Hepatocyte (in vitro differentiated cells): ENCODE measurements around the gene PCAT6. TPM values are rescaled to one million over a fixed set of nuclear protein-coding genes. Genes with fewer than 3 reads are reported as not detected.

Experiments used
- DNase-seq: peaks from one replicate; pipeline ENCODE4 v3.0.0-alpha.2; 2016; ENCODE audit warnings: low spot score
- H2AFZ ChIP-seq: fragments of 200-600 bp; sonication (generic); 2 replicates; pipeline ENCODE4 v1.6.0; 2016; ENCODE audit warnings: antibody characterized with exemption, mild to moderate bottlenecking
- H3K27ac ChIP-seq: fragments of 200-600 bp; sonication (generic); 2 replicates; pipeline ENCODE4 v1.5.1; 2016; ENCODE audit warnings: mild to moderate bottlenecking
- H3K27me3 ChIP-seq: fragments of 200-600 bp; sonication (generic); 2 replicates; pipeline ENCODE4 v1.6.1; 2016
- H3K36me3 ChIP-seq: fragments of 200-600 bp; sonication (generic); replicated peaks from 2 replicates; pipeline ENCODE4 v1.5.1; 2016; ENCODE audit warnings: low read depth; ENCODE audit not compliant: insufficient read depth
- H3K4me1 ChIP-seq: fragments of 200-600 bp; sonication (generic); 2 replicates; pipeline ENCODE4 v1.5.1; 2016; ENCODE audit warnings: mild to moderate bottlenecking, moderate library complexity; ENCODE audit not compliant: insufficient read depth
- H3K4me2 ChIP-seq: fragments of 200-600 bp; sonication (generic); 2 replicates; pipeline ENCODE4 v1.6.0; 2016
- H3K4me3 ChIP-seq: fragments of 200-600 bp; sonication (generic); 2 replicates; pipeline ENCODE4 v1.5.1; 2016; ENCODE audit warnings: mild to moderate bottlenecking
- H3K79me2 ChIP-seq: fragments of 200-600 bp; sonication (generic); 2 replicates; pipeline ENCODE4 v1.6.0; 2017; ENCODE audit warnings: mild to moderate bottlenecking
- H3K9me2 ChIP-seq: fragments of 200-600 bp; sonication (generic); replicated peaks from 2 replicates; pipeline ENCODE4 v1.6.0; 2017; ENCODE audit warnings: mild to moderate bottlenecking; ENCODE audit not compliant: insufficient read depth
- H3K9me3 ChIP-seq: fragments of 200-600 bp; sonication (generic); 2 replicates; pipeline ENCODE4 v1.5.1; 2016; ENCODE audit warnings: low read depth, mild to moderate bottlenecking
- H4K20me1 ChIP-seq: fragments of 200-600 bp; sonication (generic); 2 replicates; pipeline ENCODE4 v1.6.0; 2016; ENCODE audit warnings: mild to moderate bottlenecking; ENCODE audit not compliant: insufficient read depth, poor library complexity, severe bottlenecking
- CTCF ChIP-seq: fragments of 200-600 bp; sonication (generic); IDR thresholded peaks from 2 replicates; pipeline ENCODE4 v1.5.1; 2016; ENCODE audit warnings: antibody characterized with exemption, mild to moderate bottlenecking; ENCODE audit not compliant: poor library complexity
- EZH2 ChIP-seq: fragments of 200-600 bp; sonication (generic); IDR thresholded peaks from 2 replicates; pipeline ENCODE4 v1.6.1; 2016; ENCODE audit warnings: antibody characterized with exemption, mild to moderate bottlenecking, borderline replicate concordance
- EZH2phosphoT487 ChIP-seq: fragments of 200-600 bp; sonication (generic); IDR thresholded peaks from one replicate; pipeline ENCODE4 v1.6.1; 2018; ENCODE audit warnings: antibody characterized with exemption, mild to moderate bottlenecking, low read depth, moderate library complexity; ENCODE audit not compliant: unreplicated experiment, severe bottlenecking
- WGBS: methylation state at CpG from one replicate; pipeline ENCODE4 v1.1.6; 2016; ENCODE audit warnings: low lambda C conversion rate; ENCODE audit errors: missing lambda C conversion rate; 5-methylcytosine and 5-hydroxymethylcytosine counted together
- polyA plus RNA-seq: library from polyadenylated mRNA; unstranded; fragments of >200 nt; fragmentation: Nextera tagmentation; extraction: Ambion mirVana; gene quantifications from 2 replicates; pipeline ENCODE4 v1.2.1, GENCODE V29; 2016
- total RNA-seq: library from RNA; depleted of rRNA; stranded (reverse); fragments of >200 nt; gene quantifications from 2 replicates; pipeline ENCODE4 v1.2.3, GENCODE V29; 2014

Gene PCAT6
- total RNA-seq (0.48 and 0.60 TPM in 2 replicates), polyA plus RNA-seq (11.1 and 15.7 TPM in 2 replicates)

GRCh38 chr1:202810615-202811295 is at the start of gene PCAT6:
Gene PCAT6, plus strand, starts transcription at chr1:202810954.
- Histone ChIP-seq H4K20me1 (peaks cover 13% of the 10 kb centered on the region), H3K27ac (peak within 1 kb of the TSS; percentile 86), H3K27me3 (no peaks in the 10 kb centered on the region), H3K36me3 (no peaks in the 10 kb centered on the region), H3K4me2 (peak within 1 kb of the TSS; percentile 93), H3K4me1 (peaks cover 25% of the 10 kb centered on the region), H3K9me2 (no peaks in the 10 kb centered on the region), H3K4me3 (peak within 1 kb of the TSS; percentile 40), H3K9me3 (no peaks in the 10 kb centered on the region), H3K79me2 (peaks cover 24% of the 10 kb centered on the region), H2AFZ (peak within 1 kb of the TSS; percentile 62)
- peak; percentile 98 for DNase-seq
- TF ChIP-seq EZH2phosphoT487: no peak
- TF ChIP-seq EZH2: no peak
- no peak for TF ChIP-seq CTCF
- WGBS: 3% methylated on average over 31 of the region's 53 CpGs

GRCh38 chr1:202762019-202762418 is 48.7 kb upstream of the PCAT6 start:
- Histone ChIP-seq H3K36me3 (no peaks in the 10 kb centered on the region), H3K27me3 (no peaks in the 10 kb centered on the region)

GRCh38 chr1:202765721-202766120 is 45.0 kb upstream of the PCAT6 start:
- DNase-seq: no peak
- Histone ChIP-seq H3K27me3 (no peaks in the 10 kb centered on the region), H3K4me1 (no peaks in the 10 kb centered on the region), H3K27ac (no peak overlapping the region), H3K4me3 (no peak overlapping the region), H3K4me2 (no peak overlapping the region), H3K9me2 (no peaks in the 10 kb centered on the region), H4K20me1 (peaks cover 24% of the 10 kb centered on the region), H3K79me2 (peaks cover 44% of the 10 kb centered on the region), H2AFZ (no peak overlapping the region), H3K36me3 (no peaks in the 10 kb centered on the region), H3K9me3 (no peaks in the 10 kb centered on the region)
- WGBS: 82% methylated on average over 1 of the region's 1 CpG
- TF ChIP-seq EZH2phosphoT487 (no peak), EZH2 (no peak), CTCF (no peak)

More at GRCh38 chr1:202762019-202762418, 48.7 kb upstream of the PCAT6 start:
- Histone ChIP-seq H3K4me2 (no peak overlapping the region), H3K9me3 (no peaks in the 10 kb centered on the region), H3K27ac (no peak overlapping the region), H3K9me2 (no peaks in the 10 kb centered on the region), H3K79me2 (peaks cover 28% of the 10 kb centered on the region), H3K4me1 (no peaks in the 10 kb centered on the region), H2AFZ (no peak overlapping the region), H4K20me1 (peaks cover 10% of the 10 kb centered on the region), H3K4me3 (no peak overlapping the region)
- TF ChIP-seq EZH2 (no peak), EZH2phosphoT487 (no peak), CTCF (no peak)
- 97% methylated on average over 2 of the region's 2 CpGs for WGBS
- no peak for DNase-seq
